Fibroblast of pulmonary artery (primary cell): ENCODE data around the gene STAMBP.
"Not testable (repeated sequence)": the region's sequence is repeated elsewhere in the genome, so short reads cannot be mapped to it uniquely, and the experiment has no call there.

Source experiments
- DNase-seq: peaks from one replicate; pipeline ENCODE4 v3.0.0-alpha.2; 2010; ENCODE audit warnings: low read depth
- H3K4me3 ChIP-seq: replicated peaks from 2 replicates; pipeline ENCODE4 v1.5.1; 2011; ENCODE audit warnings: low read depth, mild to moderate bottlenecking, control low read depth, low read length, moderate library complexity
- TF ChIP-seq, protein P1 (sequence below): IDR thresholded peaks from 2 replicates; pipeline ENCODE4 v1.5.1; 2011; ENCODE audit warnings: mild to moderate bottlenecking, control low read depth, low read length, inconsistent platforms; ENCODE audit errors: missing control alignments

Gene STAMBP

DNA sequence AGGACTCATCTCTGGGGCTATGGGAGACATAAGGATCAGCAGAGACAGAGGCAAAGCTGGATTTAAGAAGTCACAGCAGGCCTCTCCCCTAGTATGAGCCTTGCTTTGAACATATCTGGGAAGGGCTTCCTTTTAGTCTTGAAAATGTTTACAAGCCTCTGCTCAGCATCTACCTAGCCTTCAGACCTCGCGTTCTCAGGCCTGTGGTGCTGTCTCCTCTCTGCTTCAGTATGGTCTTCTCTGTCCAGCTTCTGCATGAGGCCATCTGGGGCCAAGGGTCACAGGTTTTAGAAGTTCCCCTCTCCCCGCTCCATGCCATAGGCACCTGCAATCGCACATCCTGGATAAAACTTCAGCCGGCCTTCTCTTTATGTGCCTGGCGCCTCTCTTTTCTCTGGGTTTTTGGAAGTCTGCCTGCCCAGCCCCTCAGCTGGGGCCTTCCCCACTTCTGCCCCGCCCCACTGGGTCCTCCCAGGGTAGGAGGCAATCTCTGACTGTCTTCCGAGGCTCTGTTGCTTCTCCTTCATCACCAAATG lies 71.1 kb downstream of the STAMBP start:
- TF ChIP-seq, protein P1, sequence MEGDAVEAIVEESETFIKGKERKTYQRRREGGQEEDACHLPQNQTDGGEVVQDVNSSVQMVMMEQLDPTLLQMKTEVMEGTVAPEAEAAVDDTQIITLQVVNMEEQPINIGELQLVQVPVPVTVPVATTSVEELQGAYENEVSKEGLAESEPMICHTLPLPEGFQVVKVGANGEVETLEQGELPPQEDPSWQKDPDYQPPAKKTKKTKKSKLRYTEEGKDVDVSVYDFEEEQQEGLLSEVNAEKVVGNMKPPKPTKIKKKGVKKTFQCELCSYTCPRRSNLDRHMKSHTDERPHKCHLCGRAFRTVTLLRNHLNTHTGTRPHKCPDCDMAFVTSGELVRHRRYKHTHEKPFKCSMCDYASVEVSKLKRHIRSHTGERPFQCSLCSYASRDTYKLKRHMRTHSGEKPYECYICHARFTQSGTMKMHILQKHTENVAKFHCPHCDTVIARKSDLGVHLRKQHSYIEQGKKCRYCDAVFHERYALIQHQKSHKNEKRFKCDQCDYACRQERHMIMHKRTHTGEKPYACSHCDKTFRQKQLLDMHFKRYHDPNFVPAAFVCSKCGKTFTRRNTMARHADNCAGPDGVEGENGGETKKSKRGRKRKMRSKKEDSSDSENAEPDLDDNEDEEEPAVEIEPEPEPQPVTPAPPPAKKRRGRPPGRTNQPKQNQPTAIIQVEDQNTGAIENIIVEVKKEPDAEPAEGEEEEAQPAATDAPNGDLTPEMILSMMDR, result no peak
- H3K4me3 ChIP-seq, result no peak overlapping the region
- no peak for DNase-seq

DNA sequence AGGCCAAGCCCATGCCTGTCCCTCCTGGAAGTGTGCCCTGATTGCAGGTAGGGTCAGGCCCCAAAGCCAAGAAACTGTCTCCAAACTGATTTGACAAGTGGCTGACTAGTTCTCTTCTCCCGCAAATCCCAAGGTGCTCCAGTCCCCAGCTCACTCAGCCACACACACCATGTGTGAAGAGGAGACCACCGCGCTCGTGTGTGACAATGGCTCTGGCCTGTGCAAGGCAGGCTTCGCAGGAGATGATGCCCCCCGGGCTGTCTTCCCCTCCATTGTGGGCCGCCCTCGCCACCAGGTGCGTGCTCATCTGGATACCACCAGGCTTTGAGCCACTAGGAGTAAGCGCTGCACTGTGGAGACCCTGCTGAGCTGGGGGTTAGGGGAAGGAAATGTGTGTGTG lies 72.4 kb downstream of the STAMBP start:
- TF ChIP-seq, protein P1, result no peak
- H3K4me3 ChIP-seq, result no peak overlapping the region

DNA sequence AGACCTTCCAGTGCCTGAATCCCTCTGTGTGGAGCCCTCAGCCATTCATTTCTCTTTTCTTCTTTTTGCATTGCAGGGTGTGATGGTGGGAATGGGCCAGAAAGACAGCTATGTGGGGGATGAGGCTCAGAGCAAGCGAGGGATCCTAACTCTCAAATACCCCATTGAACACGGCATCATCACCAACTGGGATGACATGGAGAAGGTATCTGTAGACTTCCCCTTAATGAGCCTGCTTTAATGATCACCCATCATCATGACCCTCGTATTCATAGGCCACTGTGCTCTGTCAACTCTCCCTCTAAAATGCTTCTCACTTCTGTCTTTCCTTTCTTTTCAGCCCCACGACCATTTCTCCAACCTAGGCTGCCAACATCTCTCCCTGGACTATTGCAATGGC lies 73.5 kb downstream of the STAMBP start:
- no peak for DNase-seq
- H3K4me3 ChIP-seq, result no peak overlapping the region
- TF ChIP-seq, protein P1, result no peak

More for the DNA sequence above, 72.4 kb downstream of the STAMBP start:
- no peak for DNase-seq

DNA sequence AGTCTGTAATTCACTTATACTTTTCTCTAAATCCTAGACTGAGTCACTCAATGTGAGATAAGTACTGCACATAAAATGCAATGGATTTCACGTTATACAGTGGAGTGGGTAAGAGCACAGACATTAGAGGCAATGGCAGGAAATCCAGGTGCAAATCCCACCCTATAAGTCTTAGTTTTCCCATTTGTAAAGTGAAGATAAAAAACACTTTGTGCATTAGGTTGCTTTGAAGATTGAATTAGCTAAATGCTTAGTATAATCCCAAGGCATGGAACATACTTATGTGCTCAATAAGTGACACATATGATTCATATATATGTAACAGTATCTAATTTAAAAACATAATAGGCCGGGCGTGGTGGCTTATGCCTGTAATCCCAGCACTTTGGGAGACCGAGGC lies 74.6 kb downstream of the STAMBP start:
- no peak for DNase-seq
- H3K4me3 ChIP-seq, result no peak overlapping the region
- TF ChIP-seq, protein P1, result no peak

DNA sequence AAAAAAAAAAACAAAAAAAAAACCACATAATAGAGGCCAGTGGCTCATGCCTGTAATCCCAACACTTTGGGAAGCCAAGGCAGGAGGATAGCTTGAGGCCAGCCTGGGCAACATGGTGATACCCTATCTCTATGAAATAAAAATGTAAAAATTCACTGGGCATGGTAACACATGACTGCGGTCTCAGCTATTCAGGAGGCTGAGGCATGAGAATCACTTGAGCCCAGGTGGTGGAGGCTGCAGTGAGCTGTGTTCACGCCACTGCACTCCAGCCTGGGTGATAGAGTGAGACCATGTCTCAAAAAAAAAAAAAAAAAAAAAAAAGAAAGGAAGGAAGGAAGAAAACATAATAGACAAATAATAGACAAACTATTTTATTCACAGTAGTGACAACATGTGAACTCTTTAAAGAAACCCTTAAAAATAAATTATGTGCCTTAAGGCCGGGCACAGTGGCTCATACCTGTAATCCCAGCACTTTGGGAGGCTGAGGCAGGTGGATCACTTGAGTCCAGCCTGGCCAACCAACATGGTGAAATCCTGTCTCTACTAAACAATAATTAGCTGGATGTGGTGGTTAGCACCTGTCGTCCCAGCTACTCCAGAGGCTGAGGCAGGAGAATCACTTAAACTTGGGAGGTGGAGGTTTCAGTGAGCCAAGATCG lies 75.3 kb downstream of the STAMBP start:
- H3K4me3 ChIP-seq, DNase-seq: not testable (repeated sequence)

DNA sequence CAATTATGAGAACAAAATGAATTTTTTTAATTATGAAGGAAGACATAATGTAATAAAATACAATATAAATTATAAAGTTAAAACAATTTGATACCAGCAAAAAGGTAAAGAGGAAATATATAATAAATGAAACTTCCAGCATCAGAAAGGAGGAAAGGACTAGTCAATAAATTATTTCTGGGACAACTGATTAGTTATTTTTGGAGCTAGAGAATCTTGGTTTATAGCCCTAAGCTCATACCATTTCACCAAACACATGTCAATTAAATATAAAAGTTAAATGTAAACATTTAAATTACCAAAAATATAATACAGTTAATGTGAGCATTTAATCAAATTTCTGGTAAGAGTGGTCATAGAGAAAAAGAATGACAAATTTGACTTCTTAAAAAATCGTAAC lies 76.2 kb downstream of the STAMBP start:
- H3K4me3 ChIP-seq, result no peak overlapping the region
- DNase-seq, result no peak
- TF ChIP-seq, protein P1, result no peak

DNA sequence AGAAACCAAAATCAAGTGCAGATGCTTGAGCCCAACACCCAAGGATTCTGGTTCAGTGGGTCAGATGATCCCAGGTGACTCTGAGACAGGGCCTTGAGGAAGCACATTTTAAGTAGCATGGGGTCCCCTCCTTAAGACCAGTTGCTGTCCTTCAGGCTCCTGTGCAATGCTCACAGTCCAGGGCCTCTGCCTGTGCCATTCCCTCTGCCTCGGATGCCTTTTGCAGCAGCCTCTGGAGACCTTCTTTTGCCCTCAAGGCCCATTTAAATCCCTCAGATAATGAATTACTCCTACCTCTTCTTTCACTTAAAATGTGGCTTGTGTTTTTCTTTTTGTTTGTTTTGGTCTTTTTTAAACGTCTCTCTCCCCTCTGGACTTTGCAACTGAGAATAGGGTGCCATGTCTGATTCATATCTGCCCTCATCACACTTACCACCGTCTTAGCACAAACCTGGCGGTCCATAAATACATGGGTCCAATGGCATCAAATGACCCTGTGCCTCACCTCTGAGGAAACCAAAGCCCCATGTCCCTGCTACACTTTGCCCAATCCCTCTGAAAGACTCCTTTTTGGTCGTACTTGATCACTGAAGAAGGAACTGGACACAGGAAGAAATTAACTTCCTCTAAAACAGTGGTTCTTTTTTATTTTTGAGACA lies 78.2 kb downstream of the STAMBP start:
- no peak overlapping the region for H3K4me3 ChIP-seq
- DNase-seq, result no peak
- TF ChIP-seq, protein P1, result no peak
